Measurements from ENCODE around the gene MED13L.
A peak's percentile ranks its signal among the peaks of the same experiment; 100 is the strongest.

Gene MED13L

DNA sequence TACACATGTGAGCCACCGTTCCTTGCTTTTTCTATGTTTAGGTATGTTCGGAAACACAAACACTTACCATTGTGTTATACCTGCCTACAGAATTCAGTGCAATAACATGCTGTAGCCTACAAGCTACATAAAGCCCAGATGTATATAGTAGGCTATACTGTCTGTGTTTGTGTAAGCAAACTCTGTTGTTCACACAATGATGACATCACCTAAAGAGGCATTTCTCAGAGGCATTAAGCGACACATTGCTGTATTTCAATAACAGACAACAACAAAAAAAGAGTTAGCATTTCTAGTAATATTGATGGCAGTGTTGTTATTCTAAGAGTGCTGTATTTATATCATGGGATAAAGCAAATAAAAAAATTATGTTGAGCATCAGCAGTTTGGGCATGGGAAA is 70.2 kb downstream of the MED13L start:
- no peak for DNase-seq

DNA sequence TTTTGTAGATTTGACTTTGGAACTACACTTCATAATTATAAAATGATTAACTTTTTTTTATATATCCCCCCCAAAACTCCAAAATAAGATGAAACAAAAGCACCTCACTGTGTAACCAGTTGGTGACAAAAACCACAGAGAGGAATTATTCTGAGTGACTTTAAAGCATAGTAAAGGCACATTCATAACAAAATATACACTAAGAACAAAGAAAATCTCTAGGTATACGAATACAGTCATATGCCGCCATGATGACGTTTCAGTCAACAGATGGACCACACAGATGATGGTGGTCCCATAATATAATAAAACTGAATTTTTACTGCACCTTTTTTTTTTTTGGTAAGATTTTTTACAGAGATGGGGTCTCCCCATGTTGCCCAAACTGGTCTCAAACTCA is 70.7 kb downstream of the MED13L start:
- no peak for DNase-seq

DNA sequence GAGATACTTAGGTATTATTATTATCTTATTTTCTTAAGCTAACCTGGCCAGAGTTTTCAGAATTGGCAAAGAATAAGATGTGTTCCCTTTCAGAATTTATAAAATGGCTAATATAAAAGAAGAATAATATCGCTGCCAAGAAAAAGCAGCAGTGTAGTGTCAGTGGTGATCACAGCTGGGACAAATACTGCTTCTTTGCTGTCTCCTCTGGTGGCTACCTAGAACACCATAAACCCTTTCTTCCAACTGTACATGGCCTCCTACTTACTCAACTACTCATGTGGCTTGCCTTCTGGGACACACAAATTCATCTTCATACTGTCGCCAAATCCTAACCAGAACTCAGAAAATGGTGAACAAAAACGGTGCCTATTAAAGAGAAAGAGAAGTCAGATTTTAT is 72.7 kb downstream of the MED13L start:
- DNase-seq = no peak

DNA sequence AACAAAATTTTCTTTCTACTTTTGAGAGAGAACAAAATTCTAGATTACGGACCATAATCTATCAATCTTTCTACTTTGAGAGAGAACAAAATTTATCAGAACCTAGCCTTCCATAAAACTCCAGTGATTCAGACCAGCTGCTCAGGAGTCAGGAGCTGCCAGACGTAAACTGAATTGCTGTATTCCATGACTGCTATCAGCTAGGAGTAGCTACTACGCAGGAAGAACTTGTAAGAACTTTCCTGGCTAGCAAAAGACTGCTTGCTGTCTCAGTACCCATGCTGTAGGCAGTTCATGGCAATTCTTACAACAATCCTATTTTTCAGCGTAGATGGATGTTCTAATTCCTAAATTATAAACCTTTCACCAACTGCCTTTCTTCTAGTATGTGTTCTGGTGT is 73.3 kb downstream of the MED13L start:
- no peak for DNase-seq

DNA sequence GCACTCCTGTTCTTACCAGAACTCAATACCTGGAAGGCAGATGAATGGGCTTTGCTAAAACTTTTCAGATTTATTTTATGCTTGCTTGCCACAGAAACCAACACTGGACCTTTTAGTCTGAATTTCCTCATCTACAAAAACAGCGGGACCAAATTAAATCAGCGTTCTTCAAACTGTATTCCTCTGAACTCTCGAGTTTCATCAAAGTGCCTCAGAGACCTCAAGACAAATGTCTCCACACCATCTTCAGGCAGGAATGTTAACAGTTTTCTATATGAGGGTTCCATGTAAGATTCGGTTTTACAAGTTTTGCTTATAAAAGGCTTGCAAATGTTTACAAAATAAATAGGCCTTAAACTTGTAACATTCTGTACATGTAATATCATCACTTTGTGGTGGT is 74.6 kb downstream of the MED13L start:
- no peak for DNase-seq

DNA sequence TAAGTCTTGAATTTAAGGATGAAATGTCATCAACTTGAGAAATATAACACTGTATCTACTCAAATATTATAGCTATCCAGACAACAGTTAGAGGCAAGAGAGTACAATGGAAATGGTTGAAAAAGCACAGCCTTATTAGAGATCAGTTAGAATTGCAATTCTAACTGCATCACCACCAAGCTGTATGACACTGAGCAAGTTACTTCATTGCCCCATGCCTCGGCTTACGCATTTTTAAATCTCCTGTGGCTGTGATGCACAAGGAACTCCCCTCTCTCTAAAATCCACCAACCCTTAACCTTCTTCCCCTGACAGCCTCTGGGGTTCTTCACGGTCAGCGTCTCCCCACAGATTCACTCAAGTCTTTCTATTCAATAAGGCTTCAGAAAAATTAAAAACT is 75.1 kb downstream of the MED13L start:
- no peak for DNase-seq

DNA sequence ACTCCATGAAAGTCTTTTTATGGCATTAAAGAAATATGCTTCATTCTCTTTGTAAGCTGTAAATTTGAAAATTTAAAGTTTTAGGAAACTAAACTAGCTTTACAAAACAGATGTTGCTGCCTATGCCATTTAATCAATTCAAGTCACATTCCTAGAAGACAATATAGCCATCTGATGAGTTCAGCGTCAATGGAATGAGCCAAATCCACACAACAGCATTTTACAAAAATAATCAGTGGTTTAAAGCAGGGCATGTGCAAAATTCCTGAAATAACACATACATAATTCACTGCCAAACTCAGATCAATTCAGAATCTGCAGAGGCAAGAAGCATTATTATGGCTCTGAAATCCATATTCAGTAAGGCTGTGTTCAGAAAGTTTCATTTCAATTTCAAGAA is 75.6 kb downstream of the MED13L start:
- DNase-seq = no peak

DNA sequence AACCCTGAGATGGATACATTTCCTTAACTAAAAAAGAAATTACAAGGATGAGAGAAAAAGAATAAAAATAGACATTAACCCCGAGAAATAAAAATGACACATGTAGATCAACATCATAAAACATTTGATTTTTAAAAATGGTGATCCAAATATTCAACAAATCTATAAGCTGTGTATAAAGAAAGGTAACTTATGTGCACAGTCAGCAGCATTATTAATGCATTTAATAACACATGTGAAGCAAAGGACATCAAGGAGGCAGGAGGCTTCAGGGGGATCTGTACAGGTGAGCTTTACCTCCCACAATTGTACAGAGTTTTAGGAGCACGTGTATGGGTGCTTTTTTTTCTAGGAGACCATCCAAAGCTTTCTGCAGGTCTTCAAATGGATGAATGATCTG is 76.1 kb downstream of the MED13L start:
- DNase-seq = no peak

DNA sequence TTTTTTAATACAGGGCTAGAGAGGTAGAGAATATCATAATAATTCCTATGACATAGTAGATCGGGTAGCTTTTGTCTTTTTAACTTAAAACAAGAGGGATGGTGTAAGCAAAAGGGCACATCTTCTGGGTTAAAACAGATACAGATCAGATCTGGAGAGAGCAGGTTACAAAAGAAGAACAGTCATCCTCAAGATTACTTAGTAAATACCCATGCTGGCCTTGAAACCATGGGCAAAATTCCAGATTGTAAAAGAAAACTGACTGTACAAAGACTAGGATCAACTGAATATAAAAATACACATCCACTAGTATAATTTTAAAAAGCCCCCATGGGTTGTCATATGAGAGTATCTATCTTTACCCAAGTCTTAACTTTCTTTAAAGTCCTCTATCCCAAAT is 76.7 kb downstream of the MED13L start:
- peak; percentile 10 for DNase-seq

DNA sequence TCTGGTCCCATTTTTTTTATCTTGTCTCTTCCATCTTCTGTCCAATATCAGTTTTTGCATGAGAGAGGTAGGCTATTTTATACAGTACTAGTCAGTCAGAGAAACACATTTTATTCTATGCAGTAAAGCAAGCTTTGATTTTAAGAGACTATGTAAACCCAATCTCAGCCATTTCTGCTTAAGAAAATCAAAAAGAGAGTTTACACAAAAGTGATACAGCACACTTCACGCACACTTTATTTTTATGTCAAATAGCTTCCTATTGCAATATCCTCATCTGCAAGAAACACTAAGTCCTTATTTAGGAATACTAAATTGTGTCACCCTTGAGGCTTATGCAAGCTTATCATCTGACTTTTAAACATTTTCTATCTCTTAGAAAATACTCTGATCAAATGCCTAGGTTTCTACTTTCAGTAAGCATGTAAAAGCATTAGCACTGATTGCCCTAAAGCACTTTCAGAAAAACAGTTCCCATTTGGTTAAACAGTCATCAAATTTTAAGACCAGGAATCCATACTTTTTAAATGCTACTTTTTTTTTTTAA is 78.3 kb downstream of the MED13L start:
- no peak for DNase-seq

DNA sequence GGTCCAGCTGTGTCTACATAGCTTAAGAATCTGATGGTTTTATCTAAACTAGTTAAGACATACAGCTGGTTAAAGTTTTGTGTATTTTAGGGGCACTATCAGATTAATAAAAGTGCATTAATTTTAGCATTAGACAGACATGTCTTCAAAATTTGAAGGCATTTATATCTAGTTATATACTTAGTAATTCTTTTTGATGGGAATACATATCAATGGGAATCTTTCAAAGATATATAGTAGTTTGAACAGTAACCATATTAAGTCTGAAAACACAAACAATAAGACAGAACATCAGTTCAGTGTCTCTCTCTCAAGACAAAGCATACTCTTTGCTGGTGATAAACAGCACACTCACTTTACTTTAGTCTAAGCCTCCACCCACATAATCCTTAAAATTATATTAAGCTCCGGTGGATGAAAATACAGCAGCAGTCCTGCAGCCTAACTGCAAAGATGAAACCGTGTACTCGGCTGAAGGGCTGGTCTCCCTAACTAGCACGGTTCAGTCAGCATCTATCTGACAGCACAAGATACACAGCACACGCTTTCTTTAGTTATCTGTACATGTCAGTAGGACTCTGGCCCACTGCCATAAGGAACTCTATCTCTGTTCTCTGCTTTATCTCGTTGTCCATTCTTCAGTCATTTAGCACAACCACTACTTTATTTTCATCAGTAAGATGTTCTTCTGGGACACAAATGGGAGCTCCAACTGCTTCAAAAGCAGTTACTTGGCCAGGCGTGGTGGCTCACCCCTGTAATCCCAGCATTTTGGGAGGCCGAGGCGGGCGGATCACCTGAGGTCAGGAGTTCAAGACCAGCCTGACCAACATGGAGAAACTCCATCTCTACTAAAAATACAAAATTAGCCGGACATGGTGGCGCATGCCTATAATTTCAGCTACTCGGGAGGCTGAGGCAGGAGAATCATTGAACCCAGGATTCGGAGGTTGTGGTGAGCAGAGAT is 80.5 kb downstream of the MED13L start:
- DNase-seq = peak; percentile 28

DNA sequence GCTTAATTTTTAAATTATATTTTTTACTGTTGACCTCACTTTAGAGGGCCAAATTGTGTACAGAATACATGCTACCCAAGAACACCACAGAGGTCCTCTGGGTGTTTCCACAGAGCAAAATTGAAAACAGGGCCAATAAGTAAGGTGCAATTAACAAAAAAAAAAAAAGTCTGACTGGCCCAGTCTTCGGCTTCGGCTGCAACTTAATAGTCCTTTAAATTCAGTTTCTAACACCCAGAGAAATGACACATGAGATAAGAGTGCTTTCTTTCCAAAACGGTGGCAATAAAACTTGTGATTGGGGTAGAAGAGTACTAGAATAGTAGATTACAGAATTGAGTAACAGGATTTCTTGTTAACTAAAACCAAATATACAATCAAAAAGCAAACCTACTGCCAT is 81.3 kb downstream of the MED13L start:
- no peak for DNase-seq

DNA sequence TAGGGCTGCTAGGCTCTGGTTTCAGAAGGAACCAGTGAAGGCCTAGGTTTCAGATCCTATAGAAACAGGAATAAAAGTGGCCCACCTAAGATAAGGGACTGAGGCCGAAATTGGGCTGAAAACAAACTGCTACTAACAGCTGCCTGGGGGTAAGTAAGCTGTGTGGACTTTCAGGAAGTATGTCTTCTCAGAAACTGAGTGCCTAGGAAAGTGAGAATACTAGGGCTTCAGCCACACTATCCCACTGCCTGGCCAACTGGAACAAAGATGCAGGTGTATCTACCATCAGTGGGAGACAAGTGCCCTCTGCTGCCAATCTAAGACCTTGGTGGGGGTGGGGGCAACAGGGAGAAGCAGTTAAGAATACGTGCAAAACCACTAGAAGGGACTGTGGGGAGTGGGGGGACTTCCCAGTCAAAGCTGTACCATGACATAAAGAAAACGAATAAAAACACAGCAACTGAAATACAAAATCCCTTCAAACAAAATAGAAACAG is 82.5 kb downstream of the MED13L start:
- no peak for DNase-seq

DNA sequence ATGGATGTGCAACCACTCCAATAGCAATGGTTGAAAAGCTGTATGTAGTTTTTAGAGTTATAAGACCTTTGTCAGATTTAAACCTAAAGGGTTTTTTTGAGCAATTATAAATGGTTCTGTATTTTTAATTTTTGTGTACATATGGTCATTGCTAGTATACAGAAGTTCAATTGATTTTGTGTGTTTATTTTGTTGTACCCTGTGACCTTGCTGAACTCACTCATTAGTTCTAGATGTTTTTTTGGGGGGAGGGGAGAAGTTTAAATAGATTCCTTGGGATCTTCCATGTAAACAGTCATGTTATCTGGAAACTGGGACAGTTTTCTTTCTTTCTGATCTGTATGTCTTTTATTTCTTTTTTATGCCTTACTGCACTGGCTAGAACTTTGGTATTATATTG is 87.8 kb downstream of the MED13L start:
- no peak for DNase-seq

DNA sequence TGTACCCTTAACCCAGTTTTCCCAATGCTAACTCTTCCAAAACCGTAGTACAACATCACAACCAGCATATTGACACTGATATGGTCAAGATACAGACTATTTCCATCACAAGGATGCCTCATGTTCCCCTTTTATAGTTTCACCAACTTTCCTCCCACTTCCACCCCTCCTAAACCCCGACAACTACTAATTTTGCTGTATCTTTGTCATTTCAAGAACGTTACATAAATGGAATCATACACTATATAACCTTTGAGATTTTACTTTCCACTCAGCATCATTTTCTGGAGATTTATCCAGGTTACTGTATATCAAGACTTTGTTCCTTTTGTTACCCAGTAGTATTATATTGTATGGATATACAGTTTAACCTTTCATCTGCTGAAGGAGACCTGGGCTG is 88.9 kb downstream of the MED13L start:
- DNase-seq = no peak

DNA sequence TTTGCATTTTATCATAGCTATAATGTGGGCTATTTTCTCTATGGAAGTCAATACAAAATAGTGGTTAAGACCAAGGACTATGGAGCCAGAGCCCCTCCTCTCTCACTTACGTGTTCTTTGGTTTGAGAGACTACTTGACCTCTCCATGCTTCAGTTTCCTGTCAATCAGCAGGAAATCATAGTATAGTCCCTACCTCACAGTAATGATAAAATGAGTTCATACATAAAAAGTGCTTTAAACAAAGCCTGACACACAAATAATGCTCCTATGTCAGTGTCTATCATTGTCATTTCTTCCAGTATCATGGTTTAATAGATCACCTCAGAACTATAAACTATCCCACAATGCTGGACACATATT is 90.4 kb downstream of the MED13L start:
- DNase-seq = no peak

DNA sequence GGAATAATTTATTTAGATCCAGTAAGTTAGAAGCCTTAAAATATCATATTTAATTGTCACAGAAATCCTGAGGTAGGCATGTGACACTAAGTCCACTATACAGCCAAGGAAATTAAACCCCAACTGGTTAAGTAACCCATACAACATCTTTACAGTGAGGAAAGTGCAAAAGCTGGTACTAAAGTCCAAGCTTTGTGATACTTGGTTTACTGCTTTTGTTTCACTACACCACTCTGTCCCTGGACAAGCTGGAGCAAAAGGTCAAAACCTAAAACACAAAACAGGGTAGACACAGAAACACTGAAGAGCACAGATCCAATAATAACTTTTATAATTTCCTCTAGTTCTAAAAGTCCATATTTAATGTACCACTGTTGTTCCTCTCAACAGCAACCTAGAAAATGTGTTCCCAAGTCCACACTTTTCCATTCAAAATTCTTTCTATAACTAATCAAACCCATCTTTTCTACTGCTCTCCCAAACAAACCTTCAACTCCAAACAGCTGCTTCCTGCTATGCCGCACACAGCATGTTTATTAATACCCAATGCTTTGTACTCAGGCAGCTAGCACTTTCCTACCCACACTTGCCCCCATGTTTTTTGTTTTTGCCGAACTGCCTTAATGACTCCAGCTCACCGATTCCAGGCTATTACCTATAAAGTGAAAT is 90.9 kb downstream of the MED13L start:
- DNase-seq = no peak

DNA sequence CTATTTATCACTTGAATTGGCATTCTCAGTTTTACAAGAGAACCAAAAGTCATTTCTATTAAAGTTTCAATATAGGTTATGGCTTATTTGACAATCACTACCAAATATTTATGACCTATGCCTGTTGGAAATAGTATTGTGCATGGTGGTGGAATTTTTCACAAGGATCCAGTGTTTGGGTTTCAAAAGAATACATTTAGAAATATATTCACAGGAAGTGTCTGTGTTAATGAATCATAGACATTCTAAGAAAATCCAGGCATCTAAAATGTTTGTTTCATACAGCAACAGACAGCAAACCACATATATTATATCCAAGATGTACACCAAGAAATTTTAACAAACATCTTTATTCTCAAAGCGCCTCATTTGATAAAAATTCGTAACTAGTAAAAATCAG is 92.7 kb downstream of the MED13L start:
- no peak for DNase-seq

DNA sequence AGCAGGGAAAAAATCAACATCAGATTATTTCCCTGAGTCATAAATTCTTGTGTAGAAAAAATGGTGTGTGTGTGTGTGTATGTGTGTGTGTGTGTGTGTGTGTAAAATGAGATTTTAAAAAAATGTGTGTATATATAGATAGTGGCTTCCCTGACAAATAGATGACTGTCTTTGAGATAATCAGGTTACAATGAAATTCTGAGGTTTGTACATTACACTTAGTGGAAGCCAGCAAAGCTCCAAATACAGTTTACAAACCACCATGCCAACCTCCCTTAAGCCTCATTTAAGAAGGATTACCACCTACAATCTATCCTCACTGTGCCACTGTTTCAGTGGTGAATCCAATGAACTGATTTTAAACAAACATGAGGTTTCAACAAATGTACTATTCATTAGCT is 93.8 kb downstream of the MED13L start:
- DNase-seq = peak; percentile 27

DNA sequence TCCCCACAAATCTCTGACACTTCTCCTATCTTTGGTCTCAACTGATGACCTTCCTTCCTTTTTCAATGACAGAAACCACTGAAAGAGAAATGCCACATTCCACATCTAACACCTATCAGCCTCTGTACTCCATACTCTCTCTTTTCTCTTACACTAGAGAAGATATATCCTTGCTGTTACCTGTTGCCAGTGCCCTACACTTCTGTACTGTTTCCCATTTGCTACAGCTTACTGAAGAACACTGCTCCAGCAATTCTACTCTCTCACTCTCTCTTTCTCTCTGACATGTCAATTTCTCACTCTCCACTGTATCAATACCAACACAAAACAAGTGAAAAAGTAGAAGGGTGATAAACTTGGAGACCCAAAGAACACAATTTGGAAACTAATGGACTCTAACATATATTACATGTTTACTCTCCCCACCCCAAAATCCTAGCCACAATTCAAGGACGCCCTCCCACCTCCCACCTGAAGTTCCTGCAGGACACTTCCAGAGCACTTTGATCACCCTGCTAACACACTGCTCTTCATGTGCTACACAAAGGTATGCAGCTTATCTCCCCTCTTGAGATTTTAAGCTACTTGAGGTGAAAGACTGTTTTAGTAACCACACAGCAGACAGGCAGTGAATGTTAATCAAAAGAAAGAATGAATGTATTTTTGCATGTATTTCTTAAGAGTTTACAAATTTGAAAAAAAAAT is 95.0 kb downstream of the MED13L start:
- no peak for DNase-seq

DNA sequence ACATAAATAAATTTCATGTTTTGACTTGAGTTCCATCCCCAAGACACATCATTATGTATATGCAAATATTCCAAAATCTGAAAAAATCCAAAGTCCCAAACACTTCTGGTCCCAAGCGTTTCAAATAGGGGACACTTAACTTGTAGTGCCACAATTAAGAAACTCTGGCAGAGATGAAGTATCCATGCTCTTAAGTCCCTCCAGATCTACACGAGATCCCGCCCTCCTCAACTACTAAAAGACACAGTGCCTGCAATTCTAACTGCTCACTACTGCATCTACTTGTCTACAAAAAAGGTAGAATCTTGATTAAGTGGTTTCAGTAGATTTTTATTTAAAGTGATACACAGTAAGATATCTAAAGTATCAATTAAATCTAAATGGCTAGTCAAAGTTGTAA is 97.0 kb downstream of the MED13L start:
- no peak for DNase-seq

DNA sequence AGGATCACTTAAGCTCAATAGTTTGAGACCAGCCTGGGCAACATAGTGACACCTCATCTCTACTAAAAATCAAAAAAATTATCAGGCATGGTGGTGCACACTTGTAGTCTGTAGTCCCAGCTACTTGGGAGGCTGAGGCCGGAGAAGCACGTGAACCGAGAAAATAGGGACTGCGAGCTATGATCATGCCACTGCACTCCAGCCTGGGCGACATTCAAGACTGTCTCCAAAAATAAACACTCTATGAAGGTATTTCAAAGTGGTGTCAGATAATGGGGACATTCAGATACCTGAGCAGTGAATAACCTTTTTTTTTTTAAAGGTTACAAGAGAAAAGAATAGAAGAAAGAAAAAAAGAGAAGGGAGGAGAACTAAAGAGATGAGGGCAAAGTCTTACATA is 98.1 kb downstream of the MED13L start:
- no peak for DNase-seq

DNA sequence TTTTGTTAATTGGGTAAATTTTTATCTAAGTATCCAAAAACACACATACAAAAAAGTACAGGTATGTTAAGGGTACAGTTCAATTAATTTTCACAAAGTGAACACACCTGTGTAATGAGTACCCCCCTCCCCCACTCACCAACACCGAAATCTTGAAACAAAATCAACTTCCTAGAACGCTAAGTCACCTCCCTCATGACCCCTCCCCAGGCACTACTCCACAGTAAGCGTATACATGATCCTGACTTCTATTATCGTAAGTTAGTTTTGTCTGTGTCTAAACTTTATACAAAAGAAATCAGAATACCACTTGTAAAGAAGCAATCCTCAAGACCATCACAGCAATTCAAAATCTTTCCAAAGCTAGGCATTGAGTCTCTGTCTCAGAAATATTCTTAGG is 100.5 kb downstream of the MED13L start:
- DNase-seq = no peak
